Neutrophil (primary cell): Measurements from ENCODE around the gene ING2.
"Not testable (repeated sequence)": the region's sequence is repeated elsewhere in the genome, so short reads cannot be mapped to it uniquely, and the experiment has no call there.

Experiments used
- H3K27ac ChIP-seq: fragments of 200-600 bp; sonication (generic); 2 replicates; pipeline ENCODE4 v1.5.1; 2016; ENCODE audit warnings: mild to moderate bottlenecking, moderate library complexity
- H3K27me3 ChIP-seq: fragments of 200-600 bp; sonication (generic); 2 replicates; pipeline ENCODE4 v1.6.0; 2016; ENCODE audit warnings: mild to moderate bottlenecking
- H3K36me3 ChIP-seq: fragments of 200-600 bp; sonication (generic); 2 replicates; pipeline ENCODE4 v1.5.1; 2017
- H3K4me1 ChIP-seq, 2 experiments: fragments of 200-600 bp in 1 of 2; sonication (generic) in 1 of 2; 1 replicate in 1 of 2; 2 replicates in 1 of 2; pipeline versions ENCODE4 v1.5.1 to v1.6.1; 2013 to 2016; ENCODE audit warnings: low read depth in 1 of 2, low read length in 1 of 2, mild to moderate bottlenecking in 1 of 2, moderate library complexity in 1 of 2; ENCODE audit not compliant: control insufficient read depth in 1 of 2, insufficient read depth in 1 of 2
- H3K4me3 ChIP-seq, 2 experiments: fragments of 200-600 bp in 1 of 2; sonication (generic) in 1 of 2; 1 replicate in 1 of 2; 2 replicates in 1 of 2; pipeline ENCODE4 v1.5.1; 2013 to 2016; ENCODE audit warnings: low read depth in 1 of 2, low read length in 1 of 2, mild to moderate bottlenecking in 1 of 2, moderate library complexity in 1 of 2
- H3K9me3 ChIP-seq: fragments of 200-600 bp; sonication (generic); 2 replicates; pipeline ENCODE4 v1.5.1; 2016
- CTCF ChIP-seq: fragments of 200-600 bp; sonication (generic); IDR thresholded peaks from 2 replicates; pipeline ENCODE4 v1.5.1; 2016; ENCODE audit warnings: antibody characterized with exemption

ING2 gene

GRCh38 chr4:183478123-183478522, 26.7 kb upstream of the ING2 start:
- Histone ChIP-seq H3K4me1 (no peaks in the 10 kb centered on the region), H3K27me3 (no peaks in the 10 kb centered on the region), H3K4me3 (no peak overlapping the region), H3K9me3 (no peaks in the 10 kb centered on the region), H3K36me3 (no peaks in the 10 kb centered on the region), H3K27ac (no peak overlapping the region)
- no peak for TF ChIP-seq CTCF

GRCh38 chr4:183478926-183479325, 25.9 kb upstream of the ING2 start:
- H3K4me1 ChIP-seq = no peaks in the 10 kb centered on the region
- no peaks in the 10 kb centered on the region for H3K36me3 ChIP-seq
- no peak overlapping the region for H3K27ac ChIP-seq
- H3K9me3 ChIP-seq = no peaks in the 10 kb centered on the region
- no peaks in the 10 kb centered on the region for H3K27me3 ChIP-seq
- H3K4me3 ChIP-seq = no peak overlapping the region
- TF ChIP-seq CTCF = no peak

- H3K4me1 ChIP-seq, H3K36me3 ChIP-seq, H3K27ac ChIP-seq, H3K9me3 ChIP-seq, H3K27me3 ChIP-seq, H3K4me3 ChIP-seq: not testable (repeated sequence)
Observed at GRCh38 chr4:183482515-183483095, 22.3 kb upstream of the ING2 start.

- Histone ChIP-seq H3K4me3 (no peak overlapping the region), H3K27me3 (no peaks in the 10 kb centered on the region), H3K4me1 (no peaks in the 10 kb centered on the region), H3K27ac (no peak overlapping the region), H3K36me3 (no peaks in the 10 kb centered on the region), H3K9me3 (no peaks in the 10 kb centered on the region)
- no peak for TF ChIP-seq CTCF
Observed at GRCh38 chr4:183483997-183484396, 20.9 kb upstream of the ING2 start.

- Histone ChIP-seq H3K9me3 (no peaks in the 10 kb centered on the region), H3K36me3 (no peaks in the 10 kb centered on the region), H3K27ac (no peak overlapping the region), H3K4me3 (no peak overlapping the region), H3K4me1 (no peaks in the 10 kb centered on the region), H3K27me3 (no peaks in the 10 kb centered on the region)
- TF ChIP-seq CTCF = no peak
Observed at GRCh38 chr4:183485411-183486160, 19.3 kb upstream of the ING2 start.

GRCh38 chr4:183492791-183493222, 12.1 kb upstream of the ING2 start:
- Histone ChIP-seq H3K4me3 (no peak overlapping the region), H3K4me1 (no peaks in the 10 kb centered on the region), H3K36me3 (no peaks in the 10 kb centered on the region), H3K27ac (no peak overlapping the region), H3K9me3 (no peaks in the 10 kb centered on the region), H3K27me3 (no peaks in the 10 kb centered on the region)
- TF ChIP-seq CTCF = no peak
